HEK293T (cell line): ENCODE data around the gene OR1E2.

Source experiments
- ARNT ChIP-seq: fragments of 450-650 bp; IDR thresholded peaks from 2 replicates; pipeline ENCODE4 v1.6.1; 2017; ENCODE audit warnings: mild to moderate bottlenecking
- BHLHE40 ChIP-seq: fragments of 450-650 bp; IDR thresholded peaks from 2 replicates; pipeline ENCODE4 v1.6.1; 2016; ENCODE audit warnings: mild to moderate bottlenecking, moderate library complexity, borderline replicate concordance
- CTBP1 ChIP-seq: fragments of 450-650 bp; IDR thresholded peaks from 2 replicates; pipeline ENCODE4 v1.6.1; 2016; ENCODE audit warnings: borderline replicate concordance
- ELF4 ChIP-seq: fragments of 450-650 bp; IDR thresholded peaks from 2 replicates; pipeline ENCODE4 v1.6.1; 2017; ENCODE audit warnings: antibody characterized with exemption
- FOXA1 ChIP-seq: fragments of 450-650 bp; IDR thresholded peaks from 2 replicates; pipeline ENCODE4 v1.6.1; 2016; ENCODE audit warnings: mild to moderate bottlenecking
- FOXK2 ChIP-seq: fragments of 450-650 bp; IDR thresholded peaks from 2 replicates; pipeline ENCODE4 v1.6.1; 2016; ENCODE audit warnings: mild to moderate bottlenecking
- FOXM1 ChIP-seq: fragments of 450-650 bp; IDR thresholded peaks from 2 replicates; pipeline ENCODE4 v1.6.1; 2017; ENCODE audit warnings: mild to moderate bottlenecking, borderline replicate concordance
- HDGF ChIP-seq: fragments of 450-650 bp; IDR thresholded peaks from 2 replicates; pipeline ENCODE4 v1.6.1; 2017; ENCODE audit warnings: antibody characterized with exemption, borderline replicate concordance
- L3MBTL2 ChIP-seq: fragments of 450-650 bp; conservative IDR thresholded peaks from 2 replicates; pipeline ENCODE4 v1.6.1; 2016; ENCODE audit warnings: mild to moderate bottlenecking
- LEF1 ChIP-seq: fragments of 450-650 bp; IDR thresholded peaks from 2 replicates; pipeline ENCODE4 v1.6.1; 2017; ENCODE audit warnings: mild to moderate bottlenecking, borderline replicate concordance
- NFRKB ChIP-seq: fragments of 450-650 bp; IDR thresholded peaks from 2 replicates; pipeline ENCODE4 v1.6.1; 2016; ENCODE audit warnings: mild to moderate bottlenecking, moderate library complexity
- SP1 ChIP-seq: fragments of 450-650 bp; IDR thresholded peaks from 2 replicates; pipeline ENCODE4 v1.6.1; 2017
- TF ChIP-seq, protein P1 (sequence below): fragments of 450-650 bp; IDR thresholded peaks from 2 replicates; pipeline ENCODE4 v1.6.1; 2016

DNA sequence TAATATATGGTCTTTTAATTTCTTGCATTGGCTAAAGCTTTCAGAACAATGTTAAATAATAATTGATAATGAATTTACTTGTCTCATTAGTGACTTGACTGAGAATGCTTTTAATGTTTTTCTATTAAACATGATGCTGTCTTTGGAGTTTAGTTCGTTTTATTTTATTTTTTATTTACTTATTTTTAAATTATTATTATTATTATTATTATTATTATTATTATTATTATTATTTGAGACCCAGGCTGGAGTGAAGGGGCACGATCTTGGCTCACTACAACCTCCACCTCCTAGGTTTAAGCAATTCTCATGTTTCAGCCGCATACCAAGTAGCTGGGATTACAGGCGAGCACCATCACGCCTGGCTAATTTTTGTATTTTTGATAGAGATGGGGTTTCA, 18.0 kb downstream of the OR1E2 start:
- TF ChIP-seq, protein P1, sequence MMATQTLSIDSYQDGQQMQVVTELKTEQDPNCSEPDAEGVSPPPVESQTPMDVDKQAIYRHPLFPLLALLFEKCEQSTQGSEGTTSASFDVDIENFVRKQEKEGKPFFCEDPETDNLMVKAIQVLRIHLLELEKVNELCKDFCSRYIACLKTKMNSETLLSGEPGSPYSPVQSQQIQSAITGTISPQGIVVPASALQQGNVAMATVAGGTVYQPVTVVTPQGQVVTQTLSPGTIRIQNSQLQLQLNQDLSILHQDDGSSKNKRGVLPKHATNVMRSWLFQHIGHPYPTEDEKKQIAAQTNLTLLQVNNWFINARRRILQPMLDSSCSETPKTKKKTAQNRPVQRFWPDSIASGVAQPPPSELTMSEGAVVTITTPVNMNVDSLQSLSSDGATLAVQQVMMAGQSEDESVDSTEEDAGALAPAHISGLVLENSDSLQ, result no peak
- TF ChIP-seq FOXM1 (no peak), BHLHE40 (no peak), FOXK2 (no peak), ARNT (no peak), ELF4 (no peak), SP1 (no peak), FOXA1 (no peak), L3MBTL2 (no peak), NFRKB (no peak), HDGF (no peak), CTBP1 (no peak), LEF1 (no peak)
